ENCODE results near the gene C1QTNF3.

DNA sequence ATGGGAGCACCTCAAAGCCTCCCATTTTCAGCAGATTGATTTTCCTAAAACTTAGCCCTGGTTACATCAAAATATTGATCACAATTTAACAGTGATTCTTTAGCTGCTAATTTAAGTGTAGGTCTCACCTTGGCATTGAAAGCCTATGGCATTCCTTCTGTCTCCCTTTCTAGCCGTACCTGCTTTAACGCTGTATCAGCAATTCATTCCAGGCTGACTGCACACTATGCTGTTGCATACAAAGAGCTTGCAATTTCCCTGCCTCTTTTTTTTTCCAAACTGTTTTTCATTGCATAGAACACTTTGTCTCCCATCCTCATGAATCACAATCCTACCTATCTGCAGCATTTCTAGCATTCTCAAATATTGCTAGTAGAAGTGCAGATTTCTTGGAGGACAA lies 26.3 kb downstream of the C1QTNF3 start:
- TF ChIP-seq, protein P1, sequence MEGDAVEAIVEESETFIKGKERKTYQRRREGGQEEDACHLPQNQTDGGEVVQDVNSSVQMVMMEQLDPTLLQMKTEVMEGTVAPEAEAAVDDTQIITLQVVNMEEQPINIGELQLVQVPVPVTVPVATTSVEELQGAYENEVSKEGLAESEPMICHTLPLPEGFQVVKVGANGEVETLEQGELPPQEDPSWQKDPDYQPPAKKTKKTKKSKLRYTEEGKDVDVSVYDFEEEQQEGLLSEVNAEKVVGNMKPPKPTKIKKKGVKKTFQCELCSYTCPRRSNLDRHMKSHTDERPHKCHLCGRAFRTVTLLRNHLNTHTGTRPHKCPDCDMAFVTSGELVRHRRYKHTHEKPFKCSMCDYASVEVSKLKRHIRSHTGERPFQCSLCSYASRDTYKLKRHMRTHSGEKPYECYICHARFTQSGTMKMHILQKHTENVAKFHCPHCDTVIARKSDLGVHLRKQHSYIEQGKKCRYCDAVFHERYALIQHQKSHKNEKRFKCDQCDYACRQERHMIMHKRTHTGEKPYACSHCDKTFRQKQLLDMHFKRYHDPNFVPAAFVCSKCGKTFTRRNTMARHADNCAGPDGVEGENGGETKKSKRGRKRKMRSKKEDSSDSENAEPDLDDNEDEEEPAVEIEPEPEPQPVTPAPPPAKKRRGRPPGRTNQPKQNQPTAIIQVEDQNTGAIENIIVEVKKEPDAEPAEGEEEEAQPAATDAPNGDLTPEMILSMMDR (IDR thresholded peaks at IDR 0.05), result no peak
- no peak for TF ChIP-seq POLR2A (IDR thresholded peaks at IDR 0.05)
